ENCODE results near the gene CCDC126. TPM values are rescaled to one million over a fixed set of nuclear protein-coding genes. Genes with fewer than 3 reads are reported as not detected.

CCDC126 gene
- polyA plus RNA-seq, 5 donors, result 10.3 to 13.4 (median 10.7) TPM

Other genes starting within 250 kb of the CCDC126 start
- 10 to 100 TPM; 42.1 to 69.8 (median 56.3) TPM for gene IGF2BP3, start 126.9 kb upstream of the CCDC126 start, polyA plus RNA-seq (ENCODE audit: insufficient read depth in 1 of 5, insufficient read length in 5 of 5, low replicate concordance in 1 of 5)
- gene TRA2A, start 65.4 kb upstream of the CCDC126 start, polyA plus RNA-seq (ENCODE audit: insufficient read depth in 1 of 5, insufficient read length in 5 of 5, low replicate concordance in 1 of 5), result 100 to 1,000 TPM; 221 to 309 (median 294) TPM
- 10 to 100 TPM; 13.5 to 20.4 (median 17.2) TPM for gene FAM221A, start 82.8 kb downstream of the CCDC126 start, polyA plus RNA-seq (ENCODE audit: insufficient read depth in 1 of 5, insufficient read length in 5 of 5, low replicate concordance in 1 of 5)
- gene STK31, start 112.8 kb downstream of the CCDC126 start, polyA plus RNA-seq (ENCODE audit: insufficient read depth in 1 of 5, insufficient read length in 5 of 5, low replicate concordance in 1 of 5), result 1 to 10 TPM in 3 of 5 donors, under 1 TPM in 2; 0.86 to 1.6 (median 1.2) TPM